ENCODE measurements around the gene SURF6.

The SURF6 gene

GRCh38 chr9:133309608-133310007 lies 26.4 kb downstream of the SURF6 start:
- DNase-seq (ENCODE audit: low read depth) = no peak
- TF ChIP-seq CTCF (conservative IDR thresholded peaks at IDR 0.05; ENCODE audit: low read depth, low read length) = no peak
- no peak overlapping the region for H3K4me3 ChIP-seq (ENCODE audit: low read length)

DNA sequence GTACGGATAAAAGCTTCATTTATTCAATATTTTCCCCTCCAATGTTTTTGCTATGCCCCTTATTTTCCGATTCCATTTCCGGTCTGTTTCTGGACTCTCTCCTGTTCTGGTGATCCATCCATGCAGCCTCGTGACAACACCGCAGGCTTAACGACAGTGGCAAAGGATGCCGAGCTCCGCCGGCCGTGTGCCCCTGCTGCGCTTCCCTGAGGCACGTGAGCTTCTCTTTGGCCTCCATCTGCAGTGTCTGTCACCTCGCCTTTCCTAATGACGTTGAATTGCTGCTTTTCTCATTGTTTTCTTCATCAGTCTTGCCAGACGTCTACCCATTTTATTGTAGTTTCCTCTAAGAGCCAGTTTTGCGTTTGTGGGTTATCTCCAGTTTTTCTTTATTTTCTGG lies 28.7 kb downstream of the SURF6 start:
- no peak for TF ChIP-seq CTCF (conservative IDR thresholded peaks at IDR 0.05; ENCODE audit: low read depth, low read length)
- DNase-seq (ENCODE audit: low read depth) = no peak
- no peak overlapping the region for H3K4me3 ChIP-seq (ENCODE audit: low read length)

- DNase-seq (ENCODE audit: low read depth) = no peak
- H3K4me3 ChIP-seq (ENCODE audit: low read length) = no peak overlapping the region
- TF ChIP-seq CTCF (conservative IDR thresholded peaks at IDR 0.05; ENCODE audit: low read depth, low read length) = no peak
Measured at GRCh38 chr9:133306242-133307204, 29.5 kb downstream of the SURF6 start.

- no peak for TF ChIP-seq CTCF (conservative IDR thresholded peaks at IDR 0.05; ENCODE audit: low read depth, low read length)
- H3K4me3 ChIP-seq (ENCODE audit: low read length) = no peak overlapping the region
- no peak for DNase-seq (ENCODE audit: low read depth)
Measured at GRCh38 chr9:133305731-133306130, 30.3 kb downstream of the SURF6 start.

DNA sequence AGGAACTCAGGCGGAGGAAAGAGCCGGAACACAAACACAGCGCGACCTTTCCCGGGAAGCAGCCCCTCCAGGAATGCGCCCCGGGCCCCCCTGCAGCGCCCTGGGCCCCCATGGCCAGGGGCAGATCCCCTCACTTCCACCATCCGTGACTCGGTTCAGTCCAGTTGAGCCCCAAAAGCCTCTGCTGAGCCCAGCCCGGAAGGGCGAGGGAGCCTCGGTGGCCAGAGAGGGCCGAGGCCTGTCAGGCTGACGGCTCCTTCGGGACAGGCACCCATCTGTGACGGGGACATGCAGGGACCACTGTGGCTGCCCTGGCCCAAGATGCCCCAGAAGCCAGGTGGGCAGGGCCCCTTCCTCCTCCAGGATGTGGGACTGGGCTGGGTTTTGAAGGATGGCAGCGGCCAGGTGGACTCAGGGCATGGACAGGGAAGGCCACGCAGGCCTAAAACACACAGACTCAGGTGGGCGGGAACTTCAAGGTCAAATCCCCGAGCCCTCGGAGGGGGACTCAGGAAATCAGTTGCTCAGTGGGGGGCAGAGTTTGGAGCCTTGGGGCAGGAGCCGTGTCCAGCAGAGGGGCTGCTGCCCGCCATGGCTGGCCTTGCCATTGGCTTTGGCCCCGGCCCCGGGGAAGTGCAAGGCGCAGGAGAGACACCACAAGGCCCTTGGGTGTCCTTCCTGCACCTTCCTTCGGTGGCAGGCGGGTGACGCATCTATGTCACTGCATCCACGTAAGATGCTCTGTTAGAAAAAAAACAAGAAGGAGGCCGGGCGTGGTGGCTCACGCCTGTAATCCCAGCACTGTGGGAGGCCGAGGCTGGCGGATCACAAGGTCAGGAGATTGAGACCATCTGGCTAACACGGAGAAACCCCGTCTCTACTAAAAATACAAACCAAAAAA lies 31.3 kb downstream of the SURF6 start:
- H3K4me3 ChIP-seq (ENCODE audit: low read length) = no peak overlapping the region
- TF ChIP-seq CTCF (conservative IDR thresholded peaks at IDR 0.05; ENCODE audit: low read depth, low read length) = no peak
- no peak for DNase-seq (ENCODE audit: low read depth)

GRCh38 chr9:133304158-133304470 lies 31.9 kb downstream of the SURF6 start:
- H3K4me3 ChIP-seq (ENCODE audit: low read length) = no peak overlapping the region
- no peak for DNase-seq (ENCODE audit: low read depth)
- no peak for TF ChIP-seq CTCF (conservative IDR thresholded peaks at IDR 0.05; ENCODE audit: low read depth, low read length)

Data from retinal pigment epithelial cell (primary cell).